ENCODE data around the gene UTP14A.

Gene UTP14A

GRCh38 chrX:129908636-129909035, 2.7 kb downstream of the UTP14A start:
- no peak overlapping the region for H3K4me3 ChIP-seq (ENCODE audit: low read depth, low read length)
- TF ChIP-seq CTCF (IDR thresholded peaks at IDR 0.05; ENCODE audit: borderline replicate concordance, insufficient read depth, low read depth, low read length), result no peak

GRCh38 chrX:129925305-129926092, 19.5 kb downstream of the UTP14A start:
- H3K4me3 ChIP-seq (ENCODE audit: low read depth, low read length), result no peak overlapping the region
- TF ChIP-seq CTCF (IDR thresholded peaks at IDR 0.05; ENCODE audit: borderline replicate concordance, insufficient read depth, low read depth, low read length), result peak; percentile 73

GRCh38 chrX:129930941-129931410, 25.0 kb downstream of the UTP14A start:
- H3K4me3 ChIP-seq (ENCODE audit: low read depth, low read length), result peak overlapping the region; percentile 27
- no peak for TF ChIP-seq CTCF (IDR thresholded peaks at IDR 0.05; ENCODE audit: borderline replicate concordance, insufficient read depth, low read depth, low read length)

- H3K4me3 ChIP-seq (ENCODE audit: low read depth, low read length), result peak overlapping the region; percentile 56
- TF ChIP-seq CTCF (IDR thresholded peaks at IDR 0.05; ENCODE audit: borderline replicate concordance, insufficient read depth, low read depth, low read length), result no peak
Observed at GRCh38 chrX:129931411-129932015, 25.5 kb downstream of the UTP14A start.

GRCh38 chrX:129932016-129932820, 26.3 kb downstream of the UTP14A start:
- peak overlapping the region; percentile 56 for H3K4me3 ChIP-seq (ENCODE audit: low read depth, low read length)
- no peak for TF ChIP-seq CTCF (IDR thresholded peaks at IDR 0.05; ENCODE audit: borderline replicate concordance, insufficient read depth, low read depth, low read length)

- TF ChIP-seq CTCF (IDR thresholded peaks at IDR 0.05; ENCODE audit: borderline replicate concordance, insufficient read depth, low read depth, low read length), result no peak
- no peak overlapping the region for H3K4me3 ChIP-seq (ENCODE audit: low read depth, low read length)
Observed at GRCh38 chrX:129932821-129933321, 26.9 kb downstream of the UTP14A start.

Measured in GM12875 (cell line).